Loucy (cell line): ENCODE data around the gene MLYCD.

ENCODE experiments used
- CTCF ChIP-seq: fragments of 200-600 bp; sonication (generic); conservative IDR thresholded peaks from 2 replicates; pipeline ENCODE4 v1.5.1; 2014; ENCODE audit warnings: mild to moderate bottlenecking, antibody characterized with exemption, low read length
- EZH2phosphoT487 ChIP-seq: fragments of 200-600 bp; IDR thresholded peaks from 2 replicates; pipeline ENCODE4 v1.6.1; 2018; ENCODE audit warnings: antibody characterized with exemption, mild to moderate bottlenecking, moderate library complexity, borderline replicate concordance

GRCh38 chr16:83920894-83921491, 22.1 kb downstream of the MLYCD start:
- TF ChIP-seq CTCF (no peak), EZH2phosphoT487 (no peak)
